ENCODE measurements around the gene KDM2A. TPM values are rescaled to one million over a fixed set of nuclear protein-coding genes. Genes with fewer than 3 reads are reported as not detected.

The KDM2A gene
- total RNA-seq, 1 experiment from 2014 or later = 121 TPM

GRCh38 chr11:67280341-67280787, 161.3 kb downstream of the KDM2A start:
- intact Hi-C loops (cut with micrococcal nuclease; ENCODE audit: unreplicated experiment) = no loop called here
- POLR2A ChIA-PET (ENCODE audit: low non-redundant PET) = no interaction called here
- TF ChIP-seq CTCF (conservative IDR thresholded peaks at IDR 0.05; ENCODE audit: low read depth, low read length) = no peak
- TF ChIP-seq EZH2 (IDR thresholded peaks at IDR 0.05; ENCODE audit: borderline replicate concordance, low read depth, low read length, poor library complexity, severe bottlenecking) = no peak
- Histone ChIP-seq H3K4me1 (ENCODE audit: insufficient read depth, low read length, poor library complexity, severe bottlenecking) (peaks cover 27% of the 10 kb centered on the region), H3K36me3 (ENCODE audit: insufficient read depth, low read length, poor library complexity, severe bottlenecking) (peaks cover 69% of the 10 kb centered on the region), H3K4me3 (ENCODE audit: low read depth, low read length, poor library complexity, severe bottlenecking) (no peak overlapping the region), H3K27ac (ENCODE audit: low read depth, low read length, poor library complexity, severe bottlenecking) (no peak overlapping the region), H3K27me3 (replicated peaks; ENCODE audit: insufficient read depth, low read depth, low read length, poor library complexity) (no peaks in the 10 kb centered on the region), H3K9me3 (ENCODE audit: low read depth, low read length, poor library complexity, severe bottlenecking) (no peaks in the 10 kb centered on the region)
- BruUV-seq (replicated peaks) = no TSS peak
- CTCF ChIA-PET = no interaction called here
- DNase-seq (ENCODE audit: low spot score) = no peak

GRCh38 chr11:67280788-67281551, 161.9 kb downstream of the KDM2A start:
- CTCF ChIA-PET = no interaction called here

GRCh38 chr11:67281552-67282150, 162.6 kb downstream of the KDM2A start:
- TF ChIP-seq CTCF (conservative IDR thresholded peaks at IDR 0.05; ENCODE audit: low read depth, low read length) (no peak), EZH2 (IDR thresholded peaks at IDR 0.05; ENCODE audit: borderline replicate concordance, low read depth, low read length, poor library complexity, severe bottlenecking) (no peak)
- no TSS peak for BruUV-seq (replicated peaks)
- Histone ChIP-seq H3K36me3 (ENCODE audit: insufficient read depth, low read length, poor library complexity, severe bottlenecking) (peaks cover 80% of the 10 kb centered on the region), H3K9me3 (ENCODE audit: low read depth, low read length, poor library complexity, severe bottlenecking) (no peaks in the 10 kb centered on the region), H3K4me3 (ENCODE audit: low read depth, low read length, poor library complexity, severe bottlenecking) (no peak overlapping the region), H3K4me1 (ENCODE audit: insufficient read depth, low read length, poor library complexity, severe bottlenecking) (peaks cover 18% of the 10 kb centered on the region), H3K27ac (ENCODE audit: low read depth, low read length, poor library complexity, severe bottlenecking) (no peak overlapping the region), H3K27me3 (replicated peaks; ENCODE audit: insufficient read depth, low read depth, low read length, poor library complexity) (no peaks in the 10 kb centered on the region)
- CTCF ChIA-PET = no interaction called here
- DNase-seq (ENCODE audit: low spot score) = no peak
- intact Hi-C loops (cut with micrococcal nuclease; ENCODE audit: unreplicated experiment) = no loop called here
- POLR2A ChIA-PET (ENCODE audit: low non-redundant PET) = no interaction called here

More at GRCh38 chr11:67280788-67281551, 161.9 kb downstream of the KDM2A start:
- no peak for TF ChIP-seq CTCF (conservative IDR thresholded peaks at IDR 0.05; ENCODE audit: low read depth, low read length)
- no peak for TF ChIP-seq EZH2 (IDR thresholded peaks at IDR 0.05; ENCODE audit: borderline replicate concordance, low read depth, low read length, poor library complexity, severe bottlenecking)
- Histone ChIP-seq H3K27ac (ENCODE audit: low read depth, low read length, poor library complexity, severe bottlenecking) (no peak overlapping the region), H3K36me3 (ENCODE audit: insufficient read depth, low read length, poor library complexity, severe bottlenecking) (peaks cover 74% of the 10 kb centered on the region), H3K4me1 (ENCODE audit: insufficient read depth, low read length, poor library complexity, severe bottlenecking) (peaks cover 25% of the 10 kb centered on the region), H3K4me3 (ENCODE audit: low read depth, low read length, poor library complexity, severe bottlenecking) (no peak overlapping the region), H3K27me3 (replicated peaks; ENCODE audit: insufficient read depth, low read depth, low read length, poor library complexity) (no peaks in the 10 kb centered on the region), H3K9me3 (ENCODE audit: low read depth, low read length, poor library complexity, severe bottlenecking) (no peaks in the 10 kb centered on the region)
- no TSS peak for BruUV-seq (replicated peaks)
- POLR2A ChIA-PET (ENCODE audit: low non-redundant PET) = no interaction called here
- intact Hi-C loops (cut with micrococcal nuclease; ENCODE audit: unreplicated experiment) = no loop called here
- no peak for DNase-seq (ENCODE audit: low spot score)
